Measurements from ENCODE around the gene TMEM51. TPM values are rescaled to one million over a fixed set of nuclear protein-coding genes. Genes with fewer than 3 reads are reported as not detected.
A peak's percentile ranks its signal among the peaks of the same experiment; 100 is the strongest.

The TMEM51 gene
- total and polyA plus RNA-seq, 4 donors, result 1.3 to 8.8 (median 4.6) TPM

- Histone ChIP-seq H3K4me1 (ENCODE audit: control insufficient read depth in 1 of 2, insufficient read depth in 2 of 2, low read length in 2 of 2) (no peaks in the 10 kb centered on the region), H3K27me3 (ENCODE audit: control insufficient read depth in 1 of 2, insufficient read depth in 2 of 2, low read length in 1 of 2) (no peaks in the 10 kb centered on the region), H3K9me3 (ENCODE audit: control insufficient read depth, low read length) (no peaks in the 10 kb centered on the region), H3K27ac (ENCODE audit: low read depth in 1 of 2, low read length in 2 of 2) (no peak overlapping the region), H3K4me3 (ENCODE audit: low read length in 2 of 2) (no peak overlapping the region), H3K36me3 (ENCODE audit: control insufficient read depth in 1 of 2, insufficient read depth in 2 of 2, low read length in 1 of 2) (no peaks in the 10 kb centered on the region)
- peak in 1 of 2 donors; percentile 48 for DNase-seq
- ATAC-seq (ENCODE audit: low FRiP score), result no peak
- WGBS, 2 donors, result 77 to 88% methylated on average over 8 of the region's 8 CpGs
- intact Hi-C loops (cut with DNase I), result no loop called here
Observed at GRCh38 chr1:15189692-15190370, 36.3 kb downstream of the TMEM51 start.

GRCh38 chr1:15191267-15191666 is 37.7 kb downstream of the TMEM51 start:
- 84 to 92% methylated on average over 8 of the region's 8 CpGs for WGBS, 2 donors
- H3K36me3 ChIP-seq (ENCODE audit: control insufficient read depth in 1 of 2, insufficient read depth in 2 of 2, low read length in 1 of 2), result no peaks in the 10 kb centered on the region
- no peaks in the 10 kb centered on the region for H3K27me3 ChIP-seq (ENCODE audit: control insufficient read depth in 1 of 2, insufficient read depth in 2 of 2, low read length in 1 of 2)
- H3K9me3 ChIP-seq (ENCODE audit: control insufficient read depth, low read length), result no peaks in the 10 kb centered on the region
- no peak for ATAC-seq (ENCODE audit: low FRiP score)
- no peak overlapping the region for H3K4me3 ChIP-seq (ENCODE audit: low read length in 2 of 2)
- DNase-seq, result peak in 1 of 2 donors; percentile 30
- H3K4me1 ChIP-seq (ENCODE audit: control insufficient read depth in 1 of 2, insufficient read depth in 2 of 2, low read length in 2 of 2), result no peaks in the 10 kb centered on the region
- intact Hi-C loops (cut with DNase I), result no loop called here
- no peak overlapping the region for H3K27ac ChIP-seq (ENCODE audit: low read depth in 1 of 2, low read length in 2 of 2)

GRCh38 chr1:15191770-15192169 is 38.2 kb downstream of the TMEM51 start:
- DNase-seq (peak in 1 of 2 donors; percentile 19), ATAC-seq (ENCODE audit: low FRiP score) (no peak)
- no peak overlapping the region for H3K27ac ChIP-seq (ENCODE audit: low read depth in 1 of 2, low read length in 2 of 2)
- 81 to 84% methylated on average over 13 of the region's 13 CpGs for WGBS, 2 donors
- H3K4me1 ChIP-seq (ENCODE audit: control insufficient read depth in 1 of 2, insufficient read depth in 2 of 2, low read length in 2 of 2), result no peaks in the 10 kb centered on the region
- H3K4me3 ChIP-seq (ENCODE audit: low read length in 2 of 2), result no peak overlapping the region
- intact Hi-C loops (cut with DNase I), result no loop called here
- H3K36me3 ChIP-seq (ENCODE audit: control insufficient read depth in 1 of 2, insufficient read depth in 2 of 2, low read length in 1 of 2), result no peaks in the 10 kb centered on the region
- H3K9me3 ChIP-seq (ENCODE audit: control insufficient read depth, low read length), result no peaks in the 10 kb centered on the region
- no peaks in the 10 kb centered on the region for H3K27me3 ChIP-seq (ENCODE audit: control insufficient read depth in 1 of 2, insufficient read depth in 2 of 2, low read length in 1 of 2)

DNA sequence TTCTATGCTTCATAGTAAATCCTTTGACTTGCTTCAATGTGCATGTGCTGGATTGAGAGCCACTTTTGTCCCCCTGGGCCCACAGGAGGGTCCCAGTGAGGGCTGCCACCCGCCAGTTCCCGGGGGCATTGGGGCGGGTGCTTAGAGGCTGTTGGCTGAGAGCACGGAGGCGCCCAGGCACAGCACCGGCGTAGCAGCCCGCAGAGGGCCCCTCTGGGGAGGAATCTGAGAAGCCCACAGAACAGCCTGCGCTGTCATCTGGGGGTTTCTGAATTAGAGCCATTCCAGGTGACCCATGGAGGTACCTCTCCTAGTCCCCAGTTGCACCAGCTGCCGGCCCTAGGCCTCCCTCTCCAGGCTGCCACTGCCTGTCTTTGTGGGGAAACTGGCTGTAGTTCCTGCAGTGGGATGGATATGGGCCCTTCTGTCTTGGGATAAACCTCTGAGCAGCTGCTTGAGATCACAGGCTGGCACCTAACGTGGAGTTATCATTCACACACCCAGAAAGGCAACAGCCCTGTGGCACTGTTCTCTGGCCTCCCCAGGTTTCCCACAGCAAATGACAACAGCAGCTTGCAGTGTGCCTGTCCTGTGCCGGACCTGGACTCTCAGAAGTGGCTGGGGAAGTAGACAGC is 39.5 kb downstream of the TMEM51 start:
- DNase-seq, result peak in 1 of 2 donors; percentile 42
- 73 to 77% methylated on average over 12 of the region's 12 CpGs for WGBS, 2 donors
- no peaks in the 10 kb centered on the region for H3K27me3 ChIP-seq (ENCODE audit: control insufficient read depth in 1 of 2, insufficient read depth in 2 of 2, low read length in 1 of 2)
- no peaks in the 10 kb centered on the region for H3K9me3 ChIP-seq (ENCODE audit: control insufficient read depth, low read length)
- no peaks in the 10 kb centered on the region for H3K36me3 ChIP-seq (ENCODE audit: control insufficient read depth in 1 of 2, insufficient read depth in 2 of 2, low read length in 1 of 2)
- H3K27ac ChIP-seq (ENCODE audit: low read depth in 1 of 2, low read length in 2 of 2), result no peak overlapping the region
- intact Hi-C loops (cut with DNase I), result no loop called here
- H3K4me1 ChIP-seq (ENCODE audit: control insufficient read depth in 1 of 2, insufficient read depth in 2 of 2, low read length in 2 of 2), result no peaks in the 10 kb centered on the region
- H3K4me3 ChIP-seq (ENCODE audit: low read length in 2 of 2), result no peak overlapping the region
- no peak for ATAC-seq (ENCODE audit: low FRiP score)

GRCh38 chr1:15195420-15196052 is 42.0 kb downstream of the TMEM51 start:
- DNase-seq (peak in 1 of 2 donors; percentile 74), ATAC-seq (ENCODE audit: low FRiP score) (peak; percentile 9)
- no peak overlapping the region for H3K4me3 ChIP-seq (ENCODE audit: low read length in 2 of 2)
- no peaks in the 10 kb centered on the region for H3K36me3 ChIP-seq (ENCODE audit: control insufficient read depth in 1 of 2, insufficient read depth in 2 of 2, low read length in 1 of 2)
- 37% methylated on average over 9 of the region's 9 CpGs for WGBS, 2 donors
- H3K27ac ChIP-seq (ENCODE audit: low read depth in 1 of 2, low read length in 2 of 2), result no peak overlapping the region
- intact Hi-C loops (cut with DNase I), result no loop called here
- no peaks in the 10 kb centered on the region for H3K4me1 ChIP-seq (ENCODE audit: control insufficient read depth in 1 of 2, insufficient read depth in 2 of 2, low read length in 2 of 2)
- no peaks in the 10 kb centered on the region for H3K9me3 ChIP-seq (ENCODE audit: control insufficient read depth, low read length)
- H3K27me3 ChIP-seq (ENCODE audit: control insufficient read depth in 1 of 2, insufficient read depth in 2 of 2, low read length in 1 of 2), result no peaks in the 10 kb centered on the region

GRCh38 chr1:15196069-15196468 is 42.5 kb downstream of the TMEM51 start:
- DNase-seq (peak in 1 of 2 donors; percentile 16), ATAC-seq (ENCODE audit: low FRiP score) (no peak)
- WGBS, 2 donors, result 54 to 65% methylated on average over 9 of the region's 9 CpGs
- Histone ChIP-seq H3K36me3 (ENCODE audit: control insufficient read depth in 1 of 2, insufficient read depth in 2 of 2, low read length in 1 of 2) (no peaks in the 10 kb centered on the region), H3K27ac (ENCODE audit: low read depth in 1 of 2, low read length in 2 of 2) (no peak overlapping the region), H3K9me3 (ENCODE audit: control insufficient read depth, low read length) (no peaks in the 10 kb centered on the region), H3K4me1 (ENCODE audit: control insufficient read depth in 1 of 2, insufficient read depth in 2 of 2, low read length in 2 of 2) (no peaks in the 10 kb centered on the region), H3K27me3 (ENCODE audit: control insufficient read depth in 1 of 2, insufficient read depth in 2 of 2, low read length in 1 of 2) (no peaks in the 10 kb centered on the region), H3K4me3 (ENCODE audit: low read length in 2 of 2) (no peak overlapping the region)
- intact Hi-C loops (cut with DNase I), result no loop called here

GRCh38 chr1:15196807-15197530 is 43.4 kb downstream of the TMEM51 start:
- 43 to 44% methylated on average over 8 of the region's 8 CpGs for WGBS, 2 donors
- Histone ChIP-seq H3K36me3 (ENCODE audit: control insufficient read depth in 1 of 2, insufficient read depth in 2 of 2, low read length in 1 of 2) (no peaks in the 10 kb centered on the region), H3K27me3 (ENCODE audit: control insufficient read depth in 1 of 2, insufficient read depth in 2 of 2, low read length in 1 of 2) (no peaks in the 10 kb centered on the region), H3K4me1 (ENCODE audit: control insufficient read depth in 1 of 2, insufficient read depth in 2 of 2, low read length in 2 of 2) (no peaks in the 10 kb centered on the region), H3K9me3 (ENCODE audit: control insufficient read depth, low read length) (no peaks in the 10 kb centered on the region), H3K4me3 (ENCODE audit: low read length in 2 of 2) (no peak overlapping the region), H3K27ac (ENCODE audit: low read depth in 1 of 2, low read length in 2 of 2) (no peak overlapping the region)
- intact Hi-C loops (cut with DNase I), result no loop called here
- ATAC-seq (ENCODE audit: low FRiP score) (no peak), DNase-seq (peak in 1 of 2 donors; percentile 68)

DNA sequence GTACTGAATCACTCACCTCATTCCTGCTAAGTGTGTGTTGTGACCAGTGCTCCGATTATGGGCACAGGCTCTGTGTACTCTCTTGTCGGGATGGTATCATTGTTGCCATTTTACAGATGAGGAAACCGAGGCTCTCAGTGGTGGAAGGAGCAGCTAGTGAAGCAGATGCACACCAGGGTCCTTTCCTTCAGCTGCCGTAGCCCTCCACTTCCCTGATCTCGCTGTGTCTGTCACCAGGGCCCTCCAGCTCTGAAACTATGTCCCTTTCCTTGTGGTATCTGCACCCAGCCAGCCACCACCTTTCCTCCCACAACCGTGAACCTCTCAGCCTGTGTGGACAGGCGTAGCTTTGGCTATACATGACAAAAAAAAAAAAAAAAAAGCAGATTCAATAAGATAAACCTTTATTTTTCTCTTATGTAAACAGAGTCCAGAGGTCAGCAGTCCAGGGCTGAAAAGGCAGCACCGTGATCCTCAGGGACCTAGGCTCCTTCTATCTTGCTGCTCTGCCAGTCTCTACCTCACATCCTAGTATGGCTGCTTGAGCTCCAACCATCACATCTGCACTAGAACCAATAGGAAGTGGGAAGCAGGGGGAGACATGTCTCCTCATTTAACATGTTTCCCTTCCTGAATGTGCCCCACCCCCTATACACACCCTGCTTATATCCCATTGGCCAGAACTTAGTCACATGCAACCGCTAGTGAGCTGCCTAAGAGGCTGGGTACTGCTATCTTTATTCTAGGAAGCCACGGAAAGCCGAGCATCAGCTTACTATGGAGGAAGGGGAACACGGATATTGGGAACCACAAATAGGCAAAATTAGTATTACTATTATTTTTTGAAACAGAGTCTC is 44.3 kb downstream of the TMEM51 start:
- Histone ChIP-seq H3K27ac (ENCODE audit: low read depth in 1 of 2, low read length in 2 of 2) (no peak overlapping the region), H3K4me3 (ENCODE audit: low read length in 2 of 2) (no peak overlapping the region), H3K9me3 (ENCODE audit: control insufficient read depth, low read length) (no peaks in the 10 kb centered on the region), H3K4me1 (ENCODE audit: control insufficient read depth in 1 of 2, insufficient read depth in 2 of 2, low read length in 2 of 2) (no peaks in the 10 kb centered on the region), H3K27me3 (ENCODE audit: control insufficient read depth in 1 of 2, insufficient read depth in 2 of 2, low read length in 1 of 2) (no peaks in the 10 kb centered on the region), H3K36me3 (ENCODE audit: control insufficient read depth in 1 of 2, insufficient read depth in 2 of 2, low read length in 1 of 2) (no peaks in the 10 kb centered on the region)
- 84 to 85% methylated on average over 12 of the region's 12 CpGs for WGBS, 2 donors
- DNase-seq (peak in 1 of 2 donors; percentile 30), ATAC-seq (ENCODE audit: low FRiP score) (no peak)
- intact Hi-C loops (cut with DNase I), result no loop called here
